SIG-M5 treated with dmso at 0.1 percent for 504 hours (cell line): ENCODE data around the gene ARPIN.

Experiments used
- DNase-seq: peaks from one replicate; lab custom pipeline; 2025; ENCODE audit not compliant: unreplicated experiment; lab: John Stamatoyannopoulos, UW

The ARPIN gene

DNA sequence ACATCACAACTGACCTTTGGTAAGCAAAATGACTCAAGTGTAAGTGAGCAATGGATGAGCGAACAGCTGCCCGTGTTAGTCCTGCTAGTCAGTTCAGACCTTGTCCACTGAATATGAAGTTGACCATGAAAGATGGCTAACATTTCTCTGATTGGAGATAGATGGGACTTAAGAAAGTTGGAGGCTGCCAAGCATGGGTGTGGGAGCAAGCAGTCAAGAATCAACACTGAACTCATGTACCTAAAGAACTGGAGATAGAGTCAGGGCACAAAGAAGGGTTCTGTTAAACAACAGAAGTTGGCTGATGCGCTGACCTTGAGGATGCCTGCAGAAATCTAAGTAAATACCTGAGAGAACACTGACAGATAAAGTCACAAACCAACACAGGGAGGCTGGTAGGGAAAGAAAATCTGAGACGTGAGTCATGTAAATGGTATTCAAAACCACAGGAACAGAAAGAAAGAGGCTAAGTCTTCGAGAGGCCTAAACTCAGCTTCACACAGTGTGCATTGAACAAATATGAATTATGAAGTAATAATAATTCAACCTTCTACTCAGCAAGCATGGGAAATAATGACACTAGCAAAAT lies 67.4 kb downstream of the ARPIN start:
- DNase-seq: no peak
